Kidney capillary endothelial cell (primary cell): Measurements from ENCODE around the gene PUDP.

Experiments used
- DNase-seq: peaks from one replicate; pipeline ENCODE4 v3.0.0-alpha.2; 2018; ENCODE audit warnings: low spot score

PUDP gene

GRCh38 chrX:7146703-7147412, 1.1 kb downstream of the PUDP start:
- no peak for DNase-seq

- DNase-seq: no peak
These were observed 1.8 kb downstream of the PUDP start for GRCh38 chrX:7146020-7146702.

- DNase-seq: no peak
These were observed 2.5 kb downstream of the PUDP start for GRCh38 chrX:7145454-7145853.

GRCh38 chrX:7143941-7144525, 3.9 kb downstream of the PUDP start:
- DNase-seq: no peak

- DNase-seq: no peak
These were observed 4.9 kb downstream of the PUDP start for GRCh38 chrX:7143076-7143475.

GRCh38 chrX:7139202-7140081, 8.5 kb downstream of the PUDP start:
- DNase-seq: no peak

GRCh38 chrX:7134981-7135380, 13.0 kb downstream of the PUDP start:
- no peak for DNase-seq

GRCh38 chrX:7133050-7133440, 14.9 kb downstream of the PUDP start:
- peak; percentile 80 for DNase-seq

- DNase-seq: peak; percentile 94
These were observed 15.5 kb downstream of the PUDP start for GRCh38 chrX:7132335-7133049.

GRCh38 chrX:7131621-7132020, 16.3 kb downstream of the PUDP start:
- peak; percentile 75 for DNase-seq

- no peak for DNase-seq
These were observed 20.9 kb downstream of the PUDP start for GRCh38 chrX:7127056-7127455.

GRCh38 chrX:7120878-7121219, 27.1 kb downstream of the PUDP start:
- no peak for DNase-seq

- DNase-seq: no peak
These were observed 27.7 kb downstream of the PUDP start for GRCh38 chrX:7119950-7120877.

- DNase-seq: no peak
These were observed 30.4 kb downstream of the PUDP start for GRCh38 chrX:7117587-7117986.

- no peak for DNase-seq
These were observed 31.9 kb downstream of the PUDP start for GRCh38 chrX:7116081-7116480.

GRCh38 chrX:7115557-7115956, 32.4 kb downstream of the PUDP start:
- no peak for DNase-seq

- no peak for DNase-seq
These were observed 35.9 kb downstream of the PUDP start for GRCh38 chrX:7112071-7112470.

- DNase-seq: no peak
These were observed 36.4 kb downstream of the PUDP start for GRCh38 chrX:7111518-7111917.

GRCh38 chrX:7110821-7111276, 37.1 kb downstream of the PUDP start:
- peak; percentile 46 for DNase-seq
